ENCODE measurements around the gene GGA3.
"Not testable (repeated sequence)": the region's sequence is repeated elsewhere in the genome, so short reads cannot be mapped to it uniquely, and the experiment has no call there.

Gene GGA3

GRCh38 chr17:75271955-75272847 lies 10.8 kb upstream of the GGA3 start:
- no peak for DNase-seq (ENCODE audit: low read depth in 2 of 2)

DNA sequence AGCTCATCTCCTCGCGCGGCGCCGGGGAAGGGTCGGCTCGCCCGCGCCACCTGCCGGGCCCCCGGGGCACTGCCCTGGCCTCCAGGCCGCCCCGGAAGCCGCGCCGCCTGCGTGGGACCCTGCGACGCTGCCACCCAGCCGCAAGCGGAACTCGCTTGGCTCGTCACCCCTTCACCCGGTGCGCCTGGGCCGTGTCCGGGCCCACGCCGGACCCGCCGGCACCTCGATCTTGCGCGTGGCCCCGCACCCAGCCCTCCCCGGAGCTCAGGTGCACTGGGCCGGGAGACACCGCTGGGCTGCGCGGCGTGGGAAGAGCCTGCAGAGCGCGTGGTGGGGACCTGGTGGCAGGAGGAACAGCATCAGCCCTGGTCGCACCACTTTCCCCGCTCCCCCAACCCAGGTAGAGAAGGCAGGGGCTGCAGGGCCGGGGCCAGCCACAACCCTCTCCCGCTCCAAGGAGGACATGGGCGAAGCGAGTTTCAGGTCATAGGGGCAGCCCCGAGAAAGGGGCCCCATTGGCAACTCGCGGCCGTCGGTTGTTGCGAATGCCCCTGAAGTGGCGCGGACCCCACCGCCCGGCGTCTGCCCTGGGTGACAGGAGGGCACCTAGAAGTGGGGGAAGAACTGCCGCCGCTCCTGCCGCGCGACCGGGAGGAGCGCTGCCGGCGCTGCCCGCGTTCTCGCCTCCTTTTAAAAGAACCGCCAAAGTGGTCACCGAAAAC lies 10.0 kb upstream of the GGA3 start:
- peak; percentile 76 to 82 for DNase-seq (ENCODE audit: low read depth in 2 of 2)

DNA sequence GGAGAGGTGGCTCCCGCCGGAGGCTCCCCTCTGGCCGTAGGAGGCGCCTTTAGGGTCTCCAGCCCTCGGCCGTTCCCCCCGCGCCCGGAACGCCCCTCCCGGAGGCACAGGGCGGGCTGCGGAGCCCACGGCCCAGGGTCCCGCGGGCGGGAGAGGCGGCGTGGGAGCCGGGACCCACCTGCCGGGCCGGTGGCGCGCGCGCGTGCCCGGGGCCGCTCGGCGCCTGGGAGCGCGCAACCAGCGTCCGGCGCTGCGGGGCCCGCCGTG lies 9.5 kb upstream of the GGA3 start, which contains the start of gene MIF4GD:
TSS of gene MIF4GD (minus strand) at position 266 of the 267 bp plus-strand sequence. CDS start 1,036 bp downstream, outside the sequence.
- no peak for DNase-seq (ENCODE audit: low read depth in 2 of 2)

DNA sequence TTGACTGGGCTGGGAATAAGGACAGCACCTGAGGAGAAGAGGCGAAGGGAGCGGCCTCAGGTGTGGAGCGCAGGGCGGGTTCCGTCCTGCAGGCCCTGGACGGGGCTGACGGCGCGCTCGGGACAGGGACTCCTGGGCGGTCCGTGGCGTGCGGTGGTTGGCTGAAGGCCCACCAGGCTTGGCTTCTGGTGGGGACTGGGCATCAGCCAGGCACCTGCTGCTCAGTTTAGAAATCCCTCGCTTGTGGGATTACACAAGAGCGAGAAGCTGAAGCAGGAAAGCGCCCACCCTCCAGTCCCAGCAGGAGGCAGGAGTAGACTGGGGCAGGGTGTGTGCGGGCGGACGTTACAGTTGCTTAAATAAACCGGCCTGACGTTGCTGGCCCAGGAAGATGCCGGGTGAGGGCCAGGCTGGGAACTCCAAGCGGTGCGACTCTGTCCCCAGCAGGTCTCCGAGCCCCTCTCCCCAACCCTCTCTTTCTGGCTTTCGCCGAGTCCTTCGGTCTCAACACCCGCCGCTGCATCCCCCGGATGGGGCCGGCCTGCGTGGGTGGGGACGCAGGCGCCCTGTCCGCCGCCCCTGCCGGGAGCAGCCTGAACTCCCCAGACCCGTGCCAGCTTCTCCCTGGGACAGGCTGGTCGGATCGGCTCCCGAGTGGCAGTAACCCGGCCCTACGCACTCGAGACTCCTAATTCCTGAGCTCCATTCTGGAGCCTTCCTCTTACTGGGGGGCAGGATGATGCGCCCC lies 9.0 kb upstream of the GGA3 start:
- DNase-seq (ENCODE audit: low read depth in 2 of 2): peak; percentile 28 to 63

DNA sequence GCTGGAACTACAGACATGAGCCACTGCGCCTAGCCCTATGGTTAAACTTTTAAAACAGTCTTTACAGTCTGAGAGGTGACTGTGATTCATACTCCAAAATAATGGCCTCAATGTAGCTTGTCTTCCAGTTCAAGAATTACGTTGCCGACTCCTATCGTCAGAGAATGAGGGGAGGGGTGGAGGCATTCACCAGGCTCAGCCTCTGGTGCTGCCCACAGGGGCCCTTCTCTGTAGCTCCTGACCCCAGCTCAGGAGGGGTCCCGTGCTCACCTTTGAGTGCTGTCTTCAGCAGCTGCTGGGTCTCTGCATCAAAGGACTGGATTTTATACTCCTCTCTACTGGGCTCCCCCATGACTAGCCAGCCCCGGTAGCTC lies 8.4 kb upstream of the GGA3 start:
- no peak for DNase-seq (ENCODE audit: low read depth in 2 of 2)

GRCh38 chr17:75267411-75268232 lies 6.2 kb upstream of the GGA3 start:
- DNase-seq (ENCODE audit: low read depth in 2 of 2): no peak

DNA sequence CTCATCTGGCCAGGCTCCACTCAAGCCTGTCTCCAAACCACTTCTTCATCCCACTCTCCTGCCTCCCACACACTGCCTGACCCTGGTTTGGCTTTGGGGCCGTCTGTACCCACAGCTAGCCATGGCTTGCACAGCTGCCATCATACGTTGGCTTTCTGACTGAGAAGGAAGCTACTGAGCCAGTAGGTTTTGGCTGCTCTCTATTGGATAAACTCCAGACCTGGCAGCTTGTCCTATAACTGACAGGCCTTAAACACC lies 5.7 kb upstream of the GGA3 start:
- no peak for DNase-seq (ENCODE audit: low read depth in 2 of 2)

- no peak for DNase-seq (ENCODE audit: low read depth in 2 of 2)
These were observed 5.1 kb upstream of the GGA3 start for GRCh38 chr17:75266316-75267152.

GRCh38 chr17:75265614-75266315 lies 4.4 kb upstream of the GGA3 start:
- DNase-seq (ENCODE audit: low read depth in 2 of 2): no peak

- no peak for DNase-seq (ENCODE audit: low read depth in 2 of 2)
These were observed 1.6 kb upstream of the GGA3 start for GRCh38 chr17:75263055-75263454.

GRCh38 chr17:75262112-75262606 lies 753 bp upstream of the GGA3 start:
- no peak for DNase-seq (ENCODE audit: low read depth in 2 of 2)

- peak in 1 of 2 experiments; percentile 45 for DNase-seq (ENCODE audit: low read depth in 2 of 2)
These were observed 618 bp downstream of the GGA3 start for GRCh38 chr17:75260641-75261335.

- DNase-seq (ENCODE audit: low read depth in 2 of 2): not testable (repeated sequence)
These were observed 4.2 kb downstream of the GGA3 start for GRCh38 chr17:75257228-75257627.

GRCh38 chr17:75255954-75256698 lies 5.3 kb downstream of the GGA3 start:
- DNase-seq (ENCODE audit: low read depth in 2 of 2): not testable (repeated sequence)

- DNase-seq (ENCODE audit: low read depth in 2 of 2): no peak
These were observed 9.2 kb downstream of the GGA3 start for GRCh38 chr17:75252039-75252816.

DNA sequence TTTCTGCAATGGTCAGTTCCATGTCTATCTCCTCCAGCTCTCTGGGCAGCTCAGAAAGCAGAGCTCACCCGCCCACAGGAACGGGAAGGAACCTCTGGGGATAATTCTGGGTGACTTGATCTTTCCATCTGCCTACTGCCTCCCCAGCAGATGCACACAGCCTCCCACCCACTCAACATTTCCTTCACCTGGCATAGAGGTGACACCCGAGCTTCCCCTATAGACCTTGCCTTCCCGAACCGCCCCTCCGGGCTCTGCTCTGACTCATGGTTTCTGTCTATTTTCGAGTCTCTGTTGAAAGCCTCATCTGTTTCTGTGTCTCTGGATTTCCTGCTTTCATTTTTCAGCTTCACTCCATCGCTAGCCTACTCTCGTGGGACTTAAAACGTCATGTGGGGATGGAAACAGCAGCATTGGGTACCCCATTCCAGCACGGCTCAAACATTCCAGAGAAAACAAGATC lies 11.4 kb downstream of the GGA3 start:
- peak; percentile 72 to 84 for DNase-seq (ENCODE audit: low read depth in 2 of 2)

DNA sequence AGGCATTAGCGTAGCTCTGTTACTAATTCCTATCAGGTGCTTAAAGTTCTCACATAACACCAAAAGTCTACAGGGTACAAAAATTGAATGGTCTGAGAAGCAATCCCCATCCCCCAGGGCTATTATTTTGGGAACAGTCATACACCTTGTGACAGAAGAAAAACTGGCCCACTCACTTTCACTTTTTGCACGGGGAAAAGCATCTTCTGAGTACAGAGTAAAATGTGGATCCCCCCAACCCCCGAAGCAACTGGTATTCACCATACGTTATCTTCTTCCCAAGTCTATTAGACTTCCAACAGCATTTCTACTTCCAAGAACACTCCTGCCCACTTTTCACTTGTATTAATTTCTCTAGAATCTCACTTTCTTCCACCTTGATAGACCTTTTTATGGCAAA lies 11.8 kb downstream of the GGA3 start:
- DNase-seq (ENCODE audit: low read depth in 2 of 2): no peak

DNA sequence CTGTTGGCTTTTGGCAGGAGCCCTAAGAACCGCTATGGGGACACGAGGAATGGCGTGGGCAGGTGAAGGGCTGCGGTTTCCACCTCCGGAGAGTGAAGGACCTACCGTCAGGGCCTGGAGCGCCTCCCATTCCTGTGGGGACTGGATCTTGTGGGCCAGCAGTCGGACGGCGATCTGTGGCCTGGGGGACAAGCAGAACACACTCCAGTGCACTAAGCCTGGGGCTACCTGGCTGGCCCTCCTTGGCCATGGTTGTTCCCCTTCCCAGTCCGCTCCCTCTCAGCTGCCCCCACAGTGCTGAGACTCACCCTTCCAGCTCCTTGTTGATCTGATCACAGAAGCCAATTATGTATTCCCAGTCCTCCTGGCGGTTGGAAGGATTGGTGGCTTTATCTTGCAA lies 15.0 kb downstream of the GGA3 start:
- DNase-seq (ENCODE audit: low read depth in 2 of 2): no peak
